Memory B cell (primary cell): ENCODE results near the gene TM7SF2.
A peak's percentile ranks its signal among the peaks of the same experiment; 100 is the strongest.

ENCODE experiments used
- ATAC-seq: fragments of 150-1000 bp; cut with Tn5 transposase; 2 replicates; pipeline ENCODE4 v1.10.0; 2021; ENCODE audit warnings: low read depth, mild to moderate bottlenecking, moderate library complexity
- DNase-seq, 2 donors: peaks; one replicate each; pipeline ENCODE4 v3.0.0; 2022; ENCODE audit warnings: low spot score in 2 of 2
- H3K27ac Mint-ChIP-seq: one replicate; pipeline ENCODE4 v1.8.0; 2022; ENCODE audit warnings: mild to moderate bottlenecking, moderate library complexity, mixed read lengths
- H3K27me3 Mint-ChIP-seq: one replicate; pipeline ENCODE4 v1.8.0; 2022; ENCODE audit warnings: mixed read lengths
- H3K36me3 Mint-ChIP-seq: one replicate; pipeline ENCODE4 v1.8.0; 2022; ENCODE audit warnings: mild to moderate bottlenecking, mixed read lengths
- H3K4me1 Mint-ChIP-seq: one replicate; pipeline ENCODE4 v1.8.0; 2022; ENCODE audit warnings: mixed read lengths
- H3K4me3 Mint-ChIP-seq: one replicate; pipeline ENCODE4 v1.8.0; 2022; ENCODE audit warnings: mild to moderate bottlenecking, moderate library complexity, mixed read lengths
- H3K9me3 Mint-ChIP-seq: one replicate; pipeline ENCODE4 v1.8.0; 2022; ENCODE audit warnings: mixed read lengths

Gene TM7SF2

GRCh38 chr11:65083834-65084597 is 27.7 kb upstream of the TM7SF2 start, which contains the start of the genes CDCA5 and ZFPL1:
Gene CDCA5 (minus strand): TSS chr11:65084040. CDS start chr11:65083978, 62 bp downstream.
Gene ZFPL1 (plus strand): TSS chr11:65084222. CDS start chr11:65084699, 477 bp downstream.
- DNase-seq (peak; percentile 96), ATAC-seq (peak; percentile 95)
- peaks cover 16% of the 10 kb centered on the region for H3K4me1 Mint-ChIP-seq
- peak within 1 kb of the TSS; percentile 98 for H3K27ac Mint-ChIP-seq
- H3K27me3 Mint-ChIP-seq = no peaks in the 10 kb centered on the region
- peak within 1 kb of the TSS; percentile 91 for H3K4me3 Mint-ChIP-seq
- no peaks in the 10 kb centered on the region for H3K9me3 Mint-ChIP-seq
- H3K36me3 Mint-ChIP-seq = peaks cover 20% of the 10 kb centered on the region

GRCh38 chr11:65084598-65085375 is 26.9 kb upstream of the TM7SF2 start:
- Mint-ChIP-seq H3K9me3 (no peaks in the 10 kb centered on the region), H3K36me3 (peaks cover 22% of the 10 kb centered on the region)
- peak; percentile 6 for ATAC-seq

GRCh38 chr11:65085446-65085845 is 26.2 kb upstream of the TM7SF2 start:
- ATAC-seq (no peak), DNase-seq (no peak)
- Mint-ChIP-seq H3K36me3 (peaks cover 22% of the 10 kb centered on the region), H3K27ac (peak overlapping the region; percentile 7), H3K4me1 (peaks cover 16% of the 10 kb centered on the region), H3K27me3 (no peaks in the 10 kb centered on the region), H3K9me3 (no peaks in the 10 kb centered on the region), H3K4me3 (peak overlapping the region; percentile 91)

More at GRCh38 chr11:65084598-65085375, 26.9 kb upstream of the TM7SF2 start:
- DNase-seq = no peak
- H3K4me1 Mint-ChIP-seq = peaks cover 16% of the 10 kb centered on the region
- peak overlapping the region; percentile 98 for H3K27ac Mint-ChIP-seq
- H3K4me3 Mint-ChIP-seq = peak overlapping the region; percentile 91
- H3K27me3 Mint-ChIP-seq = no peaks in the 10 kb centered on the region

- peaks cover 16% of the 10 kb centered on the region for H3K4me1 Mint-ChIP-seq
- H3K27me3 Mint-ChIP-seq = no peaks in the 10 kb centered on the region
- H3K27ac Mint-ChIP-seq = no peak overlapping the region
- H3K4me3 Mint-ChIP-seq = no peak overlapping the region
- ATAC-seq (no peak), DNase-seq (no peak)
- no peaks in the 10 kb centered on the region for H3K9me3 Mint-ChIP-seq
- peaks cover 22% of the 10 kb centered on the region for H3K36me3 Mint-ChIP-seq
Observed at GRCh38 chr11:65086809-65087208, 24.9 kb upstream of the TM7SF2 start.

- no peak for DNase-seq
- Mint-ChIP-seq H3K27ac (no peak overlapping the region), H3K36me3 (peaks cover 22% of the 10 kb centered on the region), H3K27me3 (no peaks in the 10 kb centered on the region), H3K4me1 (peaks cover 16% of the 10 kb centered on the region), H3K4me3 (no peak overlapping the region), H3K9me3 (no peaks in the 10 kb centered on the region)
- no peak for ATAC-seq
Observed at GRCh38 chr11:65087216-65087615, 24.5 kb upstream of the TM7SF2 start.

- Mint-ChIP-seq H3K9me3 (no peaks in the 10 kb centered on the region), H3K4me3 (no peak overlapping the region), H3K4me1 (peaks cover 15% of the 10 kb centered on the region), H3K27me3 (no peaks in the 10 kb centered on the region), H3K27ac (no peak overlapping the region), H3K36me3 (peaks cover 22% of the 10 kb centered on the region)
- ATAC-seq (no peak), DNase-seq (no peak)
Observed at GRCh38 chr11:65087827-65088226, 23.8 kb upstream of the TM7SF2 start.

GRCh38 chr11:65089621-65090020 is 22.1 kb upstream of the TM7SF2 start:
- peaks cover 20% of the 10 kb centered on the region for H3K36me3 Mint-ChIP-seq
- no peaks in the 10 kb centered on the region for H3K9me3 Mint-ChIP-seq
- ATAC-seq = no peak
- no peak for DNase-seq
- no peak overlapping the region for H3K27ac Mint-ChIP-seq
- no peak overlapping the region for H3K4me3 Mint-ChIP-seq
- H3K27me3 Mint-ChIP-seq = no peaks in the 10 kb centered on the region
- peaks cover 5% of the 10 kb centered on the region for H3K4me1 Mint-ChIP-seq

GRCh38 chr11:65090628-65091027 is 21.0 kb upstream of the TM7SF2 start:
- H3K4me3 Mint-ChIP-seq = no peak overlapping the region
- no peaks in the 10 kb centered on the region for H3K27me3 Mint-ChIP-seq
- H3K27ac Mint-ChIP-seq = no peak overlapping the region

GRCh38 chr11:65095427-65095826 is 16.2 kb upstream of the TM7SF2 start:
- peaks cover 8% of the 10 kb centered on the region for H3K4me1 Mint-ChIP-seq
- ATAC-seq (no peak), DNase-seq (no peak)
- peak overlapping the region; percentile 90 for H3K4me3 Mint-ChIP-seq
- H3K36me3 Mint-ChIP-seq = peaks cover 4% of the 10 kb centered on the region
- H3K9me3 Mint-ChIP-seq = no peaks in the 10 kb centered on the region
- peak overlapping the region; percentile 91 for H3K27ac Mint-ChIP-seq
- H3K27me3 Mint-ChIP-seq = no peaks in the 10 kb centered on the region

More at GRCh38 chr11:65090628-65091027, 21.0 kb upstream of the TM7SF2 start:
- Mint-ChIP-seq H3K36me3 (peaks cover 18% of the 10 kb centered on the region), H3K9me3 (no peaks in the 10 kb centered on the region), H3K4me1 (peaks cover 3% of the 10 kb centered on the region)
- no peak for ATAC-seq
- DNase-seq = no peak

GRCh38 chr11:65095974-65096806 is 15.5 kb upstream of the TM7SF2 start, which contains the start of gene VPS51:
Gene VPS51 (plus strand): TSS chr11:65096214. CDS start chr11:65096251, 37 bp downstream.
- ATAC-seq (peak; percentile 89), DNase-seq (peak; percentile 80 to 81)
- H3K4me3 Mint-ChIP-seq = peak within 1 kb of the TSS; percentile 90
- H3K27me3 Mint-ChIP-seq = no peaks in the 10 kb centered on the region
- peak within 1 kb of the TSS; percentile 91 for H3K27ac Mint-ChIP-seq
- H3K9me3 Mint-ChIP-seq = no peaks in the 10 kb centered on the region
- H3K4me1 Mint-ChIP-seq = peaks cover 8% of the 10 kb centered on the region
- H3K36me3 Mint-ChIP-seq = peaks cover 4% of the 10 kb centered on the region

- ATAC-seq = no peak
- H3K27ac Mint-ChIP-seq = no peak overlapping the region
- DNase-seq = no peak
- H3K9me3 Mint-ChIP-seq = no peaks in the 10 kb centered on the region
- H3K27me3 Mint-ChIP-seq = no peaks in the 10 kb centered on the region
- peaks cover 4% of the 10 kb centered on the region for H3K36me3 Mint-ChIP-seq
- H3K4me1 Mint-ChIP-seq = peaks cover 8% of the 10 kb centered on the region
- H3K4me3 Mint-ChIP-seq = peak overlapping the region; percentile 90
Observed at GRCh38 chr11:65096926-65097325, 14.7 kb upstream of the TM7SF2 start.

- Mint-ChIP-seq H3K27ac (no peak overlapping the region), H3K4me3 (no peak overlapping the region), H3K9me3 (no peaks in the 10 kb centered on the region), H3K4me1 (peaks cover 9% of the 10 kb centered on the region), H3K36me3 (peaks cover 6% of the 10 kb centered on the region), H3K27me3 (no peaks in the 10 kb centered on the region)
- no peak for DNase-seq
- no peak for ATAC-seq
Observed at GRCh38 chr11:65100674-65101350, 10.9 kb upstream of the TM7SF2 start.
